GM21723 (cell line): Measurements from ENCODE around the gene IL22RA2.

Source experiments
- ATAC-seq: cut with Tn5 transposase; IDR thresholded peaks from one replicate; pipeline ENCODE4 v1.9.1; 2021; ENCODE audit warnings: mild to moderate bottlenecking, moderate library complexity; ENCODE audit not compliant: unreplicated experiment

IL22RA2 gene

DNA sequence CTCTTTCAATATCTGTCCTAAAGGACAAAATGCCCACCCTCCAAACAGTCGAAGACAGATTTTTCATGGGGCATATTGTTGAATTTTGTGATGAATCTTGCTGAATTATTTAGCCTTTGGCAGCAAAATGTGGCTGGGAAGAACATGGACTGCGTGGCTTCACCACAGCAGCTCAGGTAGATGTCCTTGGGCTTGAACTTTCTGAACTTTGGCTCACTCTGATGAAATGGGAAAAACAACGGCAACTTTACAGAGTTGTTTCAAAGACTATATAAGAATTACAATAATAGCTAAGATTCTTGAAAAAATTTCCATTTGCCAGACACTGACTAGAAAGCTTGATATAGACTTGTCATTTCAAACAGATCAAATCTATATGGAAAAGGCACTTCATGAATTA, 75.9 kb downstream of the IL22RA2 start:
- ATAC-seq = no peak

DNA sequence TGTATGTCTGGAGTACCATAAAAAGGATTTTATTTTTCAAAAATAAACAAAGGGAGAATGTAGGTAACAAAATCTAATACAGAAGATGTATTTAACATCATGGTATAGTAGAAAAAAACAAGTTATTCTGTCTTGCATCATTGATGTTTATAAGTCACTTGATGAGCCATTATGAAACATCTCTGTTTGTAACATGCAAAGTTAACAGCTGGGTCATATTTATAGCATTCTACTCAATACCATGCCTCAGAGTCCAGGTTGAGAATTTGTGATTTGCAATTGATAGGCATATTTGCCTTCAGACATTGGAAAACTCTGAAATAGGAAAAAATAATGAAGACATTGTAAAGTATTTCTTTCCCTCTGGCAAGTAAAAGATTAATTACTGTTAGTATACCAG, 76.4 kb downstream of the IL22RA2 start:
- ATAC-seq = no peak

DNA sequence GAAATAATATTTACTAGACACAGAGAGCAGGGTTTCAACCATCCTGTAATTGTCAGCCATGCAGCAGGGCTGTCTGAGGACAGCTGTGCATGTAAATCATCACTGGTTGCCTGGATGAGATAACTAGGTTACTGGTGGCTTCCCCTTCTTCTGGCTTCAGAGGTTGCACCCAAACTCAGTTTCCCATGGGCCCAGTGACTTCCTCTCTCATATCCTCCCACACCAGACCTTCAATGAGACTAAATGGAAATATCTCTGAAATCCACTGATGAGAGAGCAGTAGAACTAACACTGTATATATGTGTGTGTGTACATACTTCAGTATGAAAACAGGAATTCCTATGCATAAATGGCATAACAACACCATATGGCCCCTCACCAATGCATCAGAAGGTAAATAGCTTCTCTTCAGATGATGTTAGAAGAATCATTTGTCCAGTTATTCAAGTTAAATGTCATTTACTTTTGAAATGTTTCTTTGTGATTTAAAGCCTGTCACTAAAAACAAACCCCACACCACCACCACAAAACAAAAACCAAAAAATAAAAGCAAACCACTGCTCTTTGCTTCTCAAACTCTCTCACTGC, 77.7 kb downstream of the IL22RA2 start:
- ATAC-seq = peak; percentile 76

DNA sequence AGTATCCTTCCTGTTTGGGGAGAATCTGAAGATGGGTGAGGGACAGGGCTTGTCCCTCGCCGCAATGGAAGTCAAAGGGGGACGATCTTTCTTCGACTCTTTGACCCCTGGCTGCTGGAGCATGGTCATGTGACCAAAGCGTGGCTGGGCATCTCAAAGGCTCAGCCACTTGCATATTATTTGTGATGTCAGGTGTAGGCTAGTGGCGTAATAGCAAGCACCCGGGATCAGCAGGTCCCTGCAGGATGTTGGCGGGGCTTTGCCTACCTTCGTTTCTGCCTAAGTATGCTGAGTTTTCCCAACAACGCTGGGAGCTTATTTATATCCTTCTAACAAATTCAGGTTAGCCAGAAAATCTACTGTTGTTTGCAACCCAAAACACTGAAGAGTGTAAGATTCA, 78.4 kb downstream of the IL22RA2 start:
- no peak for ATAC-seq

DNA sequence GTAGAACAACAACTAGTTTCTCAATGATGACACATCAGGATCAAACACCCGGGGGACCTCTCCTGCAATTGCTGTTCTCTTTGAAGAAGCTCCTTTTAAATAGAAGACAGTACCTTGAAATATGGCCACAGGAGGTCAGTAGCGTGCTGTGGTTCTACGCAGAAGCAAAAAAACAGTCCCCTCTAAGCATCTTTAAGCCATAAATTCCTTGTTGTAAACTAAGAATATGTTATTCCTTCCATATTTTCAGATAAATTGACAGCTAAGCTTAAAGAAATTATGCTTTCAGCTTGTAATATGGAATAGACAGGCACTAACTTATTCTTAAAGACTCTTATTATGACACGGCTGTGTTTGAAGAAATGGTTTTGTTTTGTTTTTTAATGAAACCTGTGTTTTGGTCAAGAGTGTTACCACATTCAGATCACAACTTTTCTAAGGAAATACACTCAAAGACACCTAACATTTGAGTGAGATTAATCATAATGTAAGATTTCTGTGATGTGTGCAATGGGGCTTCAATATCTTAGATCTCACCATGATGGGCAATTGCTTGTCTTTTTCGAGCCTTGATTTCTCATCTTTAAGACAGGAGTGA, 78.9 kb downstream of the IL22RA2 start:
- ATAC-seq = no peak
